Mucosa of descending colon (tissue), 3 donors: ENCODE measurements around the gene BGN. TPM values are rescaled to one million over a fixed set of nuclear protein-coding genes. Genes with fewer than 3 reads are reported as not detected.
A peak's percentile ranks its signal among the peaks of the same experiment; 100 is the strongest.

Source experiments
- ATAC-seq: fragments of 200-7000 bp; cut with Tn5 transposase; one replicate; pipeline ENCODE4 v1.9.1; 2020; ENCODE audit warnings: mild to moderate bottlenecking, moderate library complexity
- DNase-seq, 3 donors: peaks; one replicate each; pipeline ENCODE4 v3.0.0-alpha.2; 2020
- H3K36me3 ChIP-seq: fragments of 200-600 bp; one replicate; pipeline ENCODE4 v1.8.0; 2021; ENCODE audit warnings: low read depth, mild to moderate bottlenecking
- H3K4me1 ChIP-seq: fragments of 200-600 bp; one replicate; pipeline ENCODE4 v1.8.0; 2021; ENCODE audit warnings: low read depth, mild to moderate bottlenecking
- H3K4me3 ChIP-seq: fragments of 200-600 bp; one replicate; pipeline ENCODE4 v1.8.0; 2021; ENCODE audit warnings: mild to moderate bottlenecking
- H3K9me3 ChIP-seq: fragments of 200-600 bp; one replicate; pipeline ENCODE4 v1.8.0; 2021; ENCODE audit warnings: mild to moderate bottlenecking
- CTCF ChIP-seq: fragments of 200-600 bp; IDR thresholded peaks from one replicate; pipeline ENCODE4 v1.8.0; 2022; ENCODE audit warnings: antibody characterized with exemption, mild to moderate bottlenecking
- intact Hi-C, 2 donors: fragments of 100-400 bp; cut with DNase I in 1 of 2; cut with micrococcal nuclease in 1 of 2; formaldehyde crosslinking; loops; one replicate each; pipeline versions ENCODE4 v1.11.0 to v1.11.1; 2022; cut with DNase I, micrococcal nuclease
- total RNA-seq, 3 donors: library from RNA; stranded (reverse); fragmentation: NEBNext Ultra II Directional in 2 of 3; extraction: Animal tissue kit (Norgen Biotek cat#: 25700) in 2 of 3; gene quantifications; one replicate each; pipeline versions ENCODE4 v1.2.1 to v1.2.4, GENCODE V29; 2021 to 2023
- donor health status: DM: no; HTN: no; CAD: no; lungs with moderate emphysema.
- donor health status: DM: no; HTN: no; CAD: no.
- donor health status: DM: no; HTN: yes; CAD: no.

BGN gene
- total RNA-seq, 3 donors from 2014 or later, result 3.5 to 21.8 (median 10.1) TPM

GRCh38 chrX:153474266-153474665, 20.5 kb upstream of the BGN start:
- no peaks in the 10 kb centered on the region for H3K9me3 ChIP-seq
- no peak for TF ChIP-seq CTCF
- no peak for DNase-seq

GRCh38 chrX:153474718-153475117, 20.1 kb upstream of the BGN start:
- TF ChIP-seq CTCF, result no peak
- Histone ChIP-seq H3K4me1 (no peaks in the 10 kb centered on the region), H3K36me3 (no peaks in the 10 kb centered on the region), H3K9me3 (no peaks in the 10 kb centered on the region), H3K4me3 (no peak overlapping the region)
- intact Hi-C loops, result no loop called here
- ATAC-seq (no peak), DNase-seq (peak; percentile 36 to 69 (median 43))

More at GRCh38 chrX:153474266-153474665, 20.5 kb upstream of the BGN start:
- ATAC-seq, result no peak
- intact Hi-C loops, result no loop called here
- Histone ChIP-seq H3K4me3 (no peak overlapping the region), H3K36me3 (no peaks in the 10 kb centered on the region), H3K4me1 (no peaks in the 10 kb centered on the region)

- Histone ChIP-seq H3K4me3 (no peak overlapping the region), H3K9me3 (no peaks in the 10 kb centered on the region), H3K36me3 (no peaks in the 10 kb centered on the region), H3K4me1 (no peaks in the 10 kb centered on the region)
- no peak for TF ChIP-seq CTCF
- DNase-seq (no peak), ATAC-seq (no peak)
- intact Hi-C loops, result no loop called here
Observed at GRCh38 chrX:153475271-153475670, 19.5 kb upstream of the BGN start.

- H3K4me1 ChIP-seq, result no peaks in the 10 kb centered on the region
- no peak for ATAC-seq
- H3K4me3 ChIP-seq, result no peak overlapping the region
- H3K9me3 ChIP-seq, result no peaks in the 10 kb centered on the region
- no peaks in the 10 kb centered on the region for H3K36me3 ChIP-seq
- intact Hi-C loops, result no loop called here
- DNase-seq, result no peak
- TF ChIP-seq CTCF, result no peak
Observed at GRCh38 chrX:153475751-153476281, 19.0 kb upstream of the BGN start.

GRCh38 chrX:153476666-153477363, 18.0 kb upstream of the BGN start:
- Histone ChIP-seq H3K4me1 (no peaks in the 10 kb centered on the region), H3K4me3 (no peak overlapping the region), H3K36me3 (no peaks in the 10 kb centered on the region), H3K9me3 (no peaks in the 10 kb centered on the region)
- intact Hi-C loops, result no loop called here
- no peak for DNase-seq
- TF ChIP-seq CTCF, result no peak
- no peak for ATAC-seq
